ENCODE data around the gene CYP2S1. TPM values are rescaled to one million over a fixed set of nuclear protein-coding genes. Genes with fewer than 3 reads are reported as not detected.
A peak's percentile ranks its signal among the peaks of the same experiment; 100 is the strongest.

CYP2S1 gene
- total and polyA plus RNA-seq, 10 donors: 0.62 to 22.4 (median 4.4) TPM

DNA sequence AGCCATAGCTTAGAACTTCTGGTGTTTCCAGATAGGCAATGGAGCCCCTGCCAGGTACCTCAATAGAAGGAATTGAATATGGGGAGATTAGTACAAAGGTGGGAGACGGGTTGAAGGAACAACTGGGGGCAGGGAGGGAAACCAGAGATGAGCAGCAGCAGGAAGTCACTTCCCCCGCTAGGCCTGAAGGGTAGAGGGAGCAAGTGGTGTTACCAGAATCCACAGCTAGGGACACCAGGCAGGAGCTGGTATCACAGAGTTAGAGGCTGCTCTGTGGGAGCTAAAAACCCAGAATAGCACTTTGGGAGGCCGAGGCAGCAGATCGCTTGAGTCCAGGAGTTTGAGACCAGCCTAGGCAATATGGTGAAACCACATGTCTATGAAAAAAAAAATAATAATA, 55.9 kb downstream of the CYP2S1 start:
- Histone ChIP-seq H3K27me3 (replicated peaks in 1 of 7) (peaks cover 0 to 22% (median 0%) of the 10 kb centered on the region in 7 donors), H3K4me1 (no peaks in the 10 kb centered on the region), H3K27ac (no peak overlapping the region), H3K9me3 (no peaks in the 10 kb centered on the region), H3K4me3 (no peak overlapping the region), H3K36me3 (peaks cover 0 to 84% (median 2%) of the 10 kb centered on the region in 6 donors)
- intact Hi-C loops (cut with DNase I; ENCODE audit: low total_unique reads): no loop called here
- TF ChIP-seq, protein P1, sequence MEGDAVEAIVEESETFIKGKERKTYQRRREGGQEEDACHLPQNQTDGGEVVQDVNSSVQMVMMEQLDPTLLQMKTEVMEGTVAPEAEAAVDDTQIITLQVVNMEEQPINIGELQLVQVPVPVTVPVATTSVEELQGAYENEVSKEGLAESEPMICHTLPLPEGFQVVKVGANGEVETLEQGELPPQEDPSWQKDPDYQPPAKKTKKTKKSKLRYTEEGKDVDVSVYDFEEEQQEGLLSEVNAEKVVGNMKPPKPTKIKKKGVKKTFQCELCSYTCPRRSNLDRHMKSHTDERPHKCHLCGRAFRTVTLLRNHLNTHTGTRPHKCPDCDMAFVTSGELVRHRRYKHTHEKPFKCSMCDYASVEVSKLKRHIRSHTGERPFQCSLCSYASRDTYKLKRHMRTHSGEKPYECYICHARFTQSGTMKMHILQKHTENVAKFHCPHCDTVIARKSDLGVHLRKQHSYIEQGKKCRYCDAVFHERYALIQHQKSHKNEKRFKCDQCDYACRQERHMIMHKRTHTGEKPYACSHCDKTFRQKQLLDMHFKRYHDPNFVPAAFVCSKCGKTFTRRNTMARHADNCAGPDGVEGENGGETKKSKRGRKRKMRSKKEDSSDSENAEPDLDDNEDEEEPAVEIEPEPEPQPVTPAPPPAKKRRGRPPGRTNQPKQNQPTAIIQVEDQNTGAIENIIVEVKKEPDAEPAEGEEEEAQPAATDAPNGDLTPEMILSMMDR (IDR thresholded peaks at IDR 0.05 in 8 of 11, conservative IDR thresholded peaks at IDR 0.05 in 3 of 11): no peak
- no peak for TF ChIP-seq POLR2AphosphoS5 (IDR thresholded peaks at IDR 0.05)
- no peak for TF ChIP-seq POLR2A (IDR thresholded peaks at IDR 0.05)
- 79 to 88% (median 85%) methylated on average over 4 of the region's 4 CpGs for WGBS, 5 donors
- no peak for DNase-seq

DNA sequence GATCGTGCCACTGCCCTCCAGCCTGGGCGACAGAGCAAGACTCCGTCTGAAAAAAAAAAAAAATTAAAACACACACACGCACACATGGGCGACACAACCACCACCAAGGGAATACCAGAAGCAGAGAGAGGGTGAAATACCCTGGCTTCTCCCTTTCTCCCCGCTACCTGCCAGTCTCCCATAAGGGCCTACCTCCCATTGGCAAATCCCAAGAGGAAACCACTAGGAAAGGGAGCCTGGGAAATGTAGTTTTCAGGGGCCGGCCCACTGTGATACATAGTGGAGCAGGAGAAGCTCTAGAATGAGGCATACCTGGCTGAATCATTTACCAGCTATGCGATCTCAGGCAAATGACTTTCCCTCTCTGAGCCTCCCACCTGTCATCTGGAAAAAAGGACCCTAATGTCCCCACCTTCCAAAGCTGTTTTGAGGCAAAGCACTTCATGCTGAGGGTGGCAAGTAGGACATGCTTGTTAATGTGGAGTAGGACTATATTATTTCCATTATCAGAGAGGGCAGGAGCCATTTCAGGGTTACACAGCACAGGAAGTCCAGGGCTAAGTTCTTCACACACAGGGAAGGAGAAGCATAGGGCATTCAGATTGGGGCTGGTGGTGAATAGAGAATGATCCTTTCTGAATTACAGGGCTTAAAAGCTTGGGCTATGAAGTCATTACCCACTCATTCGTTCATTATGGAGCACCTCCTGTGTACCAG, 56.8 kb downstream of the CYP2S1 start:
- Histone ChIP-seq H3K9me3 (no peaks in the 10 kb centered on the region), H3K27me3 (replicated peaks in 1 of 7) (peaks cover 0 to 22% (median 0%) of the 10 kb centered on the region in 7 donors), H3K4me1 (no peaks in the 10 kb centered on the region), H3K27ac (no peak overlapping the region), H3K36me3 (peaks cover 0 to 83% (median 2%) of the 10 kb centered on the region in 6 donors), H3K4me3 (no peak overlapping the region)
- intact Hi-C loops (cut with DNase I; ENCODE audit: low total_unique reads): no loop called here
- no peak for DNase-seq
- TF ChIP-seq POLR2AphosphoS5 (IDR thresholded peaks at IDR 0.05) (no peak), POLR2A (IDR thresholded peaks at IDR 0.05) (no peak)
- TF ChIP-seq, protein P1 (IDR thresholded peaks at IDR 0.05 in 8 of 11, conservative IDR thresholded peaks at IDR 0.05 in 3 of 11): no peak
- WGBS, 5 donors: 87 to 94% (median 90%) methylated on average over 9 of the region's 9 CpGs

DNA sequence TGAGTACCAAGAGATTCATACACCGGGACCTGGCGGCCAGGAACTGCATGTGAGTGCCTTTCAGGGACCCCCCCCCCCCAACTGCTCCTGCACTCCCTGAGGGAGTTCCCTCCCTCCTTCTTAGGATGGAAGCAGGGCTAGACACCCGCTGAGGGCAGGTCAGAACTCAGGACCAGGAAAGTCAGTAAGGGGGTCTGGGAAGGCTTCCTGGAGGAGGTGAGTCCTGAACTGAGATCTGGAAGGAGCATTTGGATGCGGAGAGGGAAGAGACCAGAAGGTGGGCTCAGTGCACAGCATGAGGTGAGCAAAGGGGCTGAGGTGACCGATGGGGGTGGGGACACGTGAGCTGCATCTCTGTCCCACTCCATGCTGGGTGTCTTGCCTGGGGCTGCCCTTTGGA, 60.6 kb downstream of the CYP2S1 start:
- TF ChIP-seq POLR2AphosphoS5 (IDR thresholded peaks at IDR 0.05) (peak in 1 of 3 donors; percentile 2), POLR2A (IDR thresholded peaks at IDR 0.05) (no peak)
- TF ChIP-seq, protein P1 (IDR thresholded peaks at IDR 0.05 in 8 of 11, conservative IDR thresholded peaks at IDR 0.05 in 3 of 11): no peak
- peaks cover 0 to 83% (median 5%) of the 10 kb centered on the region in 6 donors for H3K36me3 ChIP-seq
- H3K27ac ChIP-seq: no peak overlapping the region
- 86 to 95% (median 93%) methylated on average over 4 to 6 of the region's 6 CpGs for WGBS, 5 donors
- no peaks in the 10 kb centered on the region for H3K4me1 ChIP-seq
- H3K27me3 ChIP-seq (replicated peaks in 1 of 7): peaks cover 0 to 22% (median 0%) of the 10 kb centered on the region in 7 donors
- no peaks in the 10 kb centered on the region for H3K9me3 ChIP-seq
- intact Hi-C loops (cut with DNase I; ENCODE audit: low total_unique reads): no loop called here
- no peak for DNase-seq
- H3K4me3 ChIP-seq: no peak overlapping the region

DNA sequence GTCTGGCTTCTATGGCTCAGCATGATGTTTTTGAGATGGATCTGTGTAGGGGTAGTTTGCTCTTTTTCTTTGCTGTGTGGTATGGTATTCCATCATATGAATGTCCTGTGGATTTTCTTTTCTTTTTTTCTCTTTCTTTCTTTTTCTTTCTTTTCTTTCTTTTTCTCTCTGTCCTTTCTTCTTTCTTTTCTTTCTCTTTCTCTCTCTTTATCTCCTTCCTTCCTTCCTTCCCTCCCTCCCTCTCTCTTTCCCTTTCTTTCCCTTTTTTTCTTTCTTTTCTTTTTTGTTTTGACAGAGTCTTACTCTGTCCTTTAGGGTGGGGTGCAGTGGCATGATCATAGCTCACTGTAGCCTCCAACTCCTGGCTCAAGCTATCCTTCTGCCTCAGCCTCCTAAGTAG, 62.2 kb downstream of the CYP2S1 start:
- Histone ChIP-seq H3K36me3 (peaks cover 0 to 81% (median 5%) of the 10 kb centered on the region in 6 donors), H3K9me3 (no peaks in the 10 kb centered on the region), H3K27ac (no peak overlapping the region), H3K27me3 (replicated peaks in 1 of 7) (peaks cover 0 to 22% (median 0%) of the 10 kb centered on the region in 7 donors), H3K4me1 (no peaks in the 10 kb centered on the region), H3K4me3 (no peak overlapping the region)
- intact Hi-C loops (cut with DNase I; ENCODE audit: low total_unique reads): no loop called here
- TF ChIP-seq, protein P1 (IDR thresholded peaks at IDR 0.05 in 8 of 11, conservative IDR thresholded peaks at IDR 0.05 in 3 of 11): no peak
- TF ChIP-seq POLR2AphosphoS5 (IDR thresholded peaks at IDR 0.05) (no peak), POLR2A (IDR thresholded peaks at IDR 0.05) (no peak)
- DNase-seq: no peak
